ENCODE results near the gene PERM1.
"Not testable (repeated sequence)": the region's sequence is repeated elsewhere in the genome, so short reads cannot be mapped to it uniquely, and the experiment has no call there.

Gene PERM1, protein sequence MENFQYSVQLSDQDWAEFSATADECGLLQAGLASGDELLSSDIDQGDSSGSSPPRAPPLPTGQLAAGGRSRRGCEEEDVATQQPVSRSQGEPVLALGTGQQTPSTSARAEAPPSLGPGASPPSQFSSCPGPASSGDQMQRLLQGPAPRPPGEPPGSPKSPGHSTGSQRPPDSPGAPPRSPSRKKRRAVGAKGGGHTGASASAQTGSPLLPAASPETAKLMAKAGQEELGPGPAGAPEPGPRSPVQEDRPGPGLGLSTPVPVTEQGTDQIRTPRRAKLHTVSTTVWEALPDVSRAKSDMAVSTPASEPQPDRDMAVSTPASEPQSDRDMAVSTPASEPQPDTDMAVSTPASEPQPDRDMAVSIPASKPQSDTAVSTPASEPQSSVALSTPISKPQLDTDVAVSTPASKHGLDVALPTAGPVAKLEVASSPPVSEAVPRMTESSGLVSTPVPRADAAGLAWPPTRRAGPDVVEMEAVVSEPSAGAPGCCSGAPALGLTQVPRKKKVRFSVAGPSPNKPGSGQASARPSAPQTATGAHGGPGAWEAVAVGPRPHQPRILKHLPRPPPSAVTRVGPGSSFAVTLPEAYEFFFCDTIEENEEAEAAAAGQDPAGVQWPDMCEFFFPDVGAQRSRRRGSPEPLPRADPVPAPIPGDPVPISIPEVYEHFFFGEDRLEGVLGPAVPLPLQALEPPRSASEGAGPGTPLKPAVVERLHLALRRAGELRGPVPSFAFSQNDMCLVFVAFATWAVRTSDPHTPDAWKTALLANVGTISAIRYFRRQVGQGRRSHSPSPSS

GRCh38 chr1:981955-982558 lies at the start of gene PERM1:
Gene PERM1, minus strand, starts transcription at chr1:982093. Its CDS starts 1,064 bp downstream, at chr1:981029.
- TF ChIP-seq Cebpa-rat (IDR thresholded peaks at IDR 0.05) = no peak
- H3K36me3 ChIP-seq = no peaks in the 10 kb centered on the region
- H3K4me1 ChIP-seq = peaks cover 13% of the 10 kb centered on the region
- H4K20me1 ChIP-seq = no peaks in the 10 kb centered on the region
- H3K4me3 ChIP-seq = no peak within 1 kb of the TSS
- peaks cover 37% of the 10 kb centered on the region for H3K27me3 ChIP-seq
- H3K27ac ChIP-seq = no peak within 1 kb of the TSS
- H3K9me3 ChIP-seq = no peaks in the 10 kb centered on the region
- peak within 1 kb of the TSS; percentile 70 for H3K4me2 ChIP-seq
- peak within 1 kb of the TSS; percentile 31; the same call in 1 of the 2 replicates for H3K9ac ChIP-seq

- Histone ChIP-seq H3K4me2 (peak overlapping the region; percentile 95), H3K4me1 (peaks cover 67% of the 10 kb centered on the region), H3K9ac (peak overlapping the region; percentile 40; the same call in 1 of the 2 replicates), H4K20me1 (peaks cover 60% of the 10 kb centered on the region), H3K27ac (peak overlapping the region; percentile 64), H3K27me3 (peaks cover 16% of the 10 kb centered on the region)
- not testable (repeated sequence) for H3K9me3 ChIP-seq, H3K36me3 ChIP-seq, H3K4me3 ChIP-seq
These were observed 49.2 kb upstream of the PERM1 start for GRCh38 chr1:1030867-1031658.

DNA sequence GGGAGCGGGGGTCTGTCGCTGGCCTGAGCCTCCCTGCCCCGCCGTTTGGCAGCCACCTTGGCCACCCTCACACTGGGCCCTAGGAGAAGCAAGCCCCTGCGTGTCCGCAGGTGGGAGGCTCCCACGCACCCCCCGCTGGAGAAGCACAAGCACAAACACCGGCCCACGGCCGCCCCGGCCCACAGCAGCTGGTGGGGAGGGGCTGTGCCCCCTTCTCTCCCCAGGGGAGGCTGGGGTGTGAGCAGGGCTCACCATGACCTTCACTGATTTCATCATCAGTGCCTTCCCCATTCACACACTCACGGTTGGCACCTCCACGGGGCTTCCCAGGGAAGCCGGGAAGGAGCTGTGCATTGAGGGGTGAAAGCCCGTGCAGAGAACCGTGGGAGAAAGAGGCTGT lies 45.9 kb upstream of the PERM1 start:
- Histone ChIP-seq H3K4me3 (peak overlapping the region; percentile 36), H3K9me3 (no peaks in the 10 kb centered on the region), H4K20me1 (peaks cover 56% of the 10 kb centered on the region), H3K4me1 (peaks cover 77% of the 10 kb centered on the region), H3K36me3 (peaks cover 5% of the 10 kb centered on the region; the same call in 1 of the 2 replicates), H3K4me2 (peak overlapping the region; percentile 96), H3K27me3 (no peaks in the 10 kb centered on the region), H3K27ac (peak overlapping the region; percentile 66), H3K9ac (peak overlapping the region; percentile 48)
- peak; percentile 58; the same call in 1 of the 2 replicates for TF ChIP-seq Cebpa-rat (IDR thresholded peaks at IDR 0.05)

- Histone ChIP-seq H3K9ac (peak overlapping the region; percentile 48), H3K27ac (peak overlapping the region; percentile 66; the same call in 1 of the 2 replicates), H3K9me3 (no peaks in the 10 kb centered on the region), H3K36me3 (peaks cover 5% of the 10 kb centered on the region; the same call in 1 of the 2 replicates), H3K27me3 (no peaks in the 10 kb centered on the region), H3K4me3 (peak overlapping the region; percentile 36; the same call in 1 of the 2 replicates), H3K4me2 (peak overlapping the region; percentile 96), H4K20me1 (peaks cover 51% of the 10 kb centered on the region), H3K4me1 (peaks cover 77% of the 10 kb centered on the region)
- TF ChIP-seq Cebpa-rat (IDR thresholded peaks at IDR 0.05) = no peak
These were observed 44.9 kb upstream of the PERM1 start for GRCh38 chr1:1026599-1027413.

DNA sequence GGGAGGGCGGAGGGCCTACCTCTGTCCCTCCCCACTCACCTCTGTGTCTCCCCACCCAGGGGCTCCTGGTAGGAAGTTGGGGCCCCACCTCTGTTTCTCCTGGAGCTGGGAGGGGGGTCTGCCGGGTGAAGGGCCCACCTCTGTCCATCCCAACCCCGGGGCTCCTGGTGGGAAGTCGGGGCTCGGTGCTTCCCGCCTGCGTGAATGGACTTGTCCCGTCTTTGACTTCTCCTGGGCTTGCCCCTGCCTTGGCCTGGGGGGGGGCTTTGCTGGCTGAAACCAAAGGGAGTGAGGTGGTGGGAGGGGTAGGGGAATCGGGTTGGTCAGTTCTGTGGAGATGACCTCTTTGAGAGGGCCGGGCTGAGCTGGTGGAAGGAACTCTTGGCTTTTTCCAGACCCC lies 43.8 kb upstream of the PERM1 start:
- peaks cover 52% of the 10 kb centered on the region for H4K20me1 ChIP-seq
- H3K4me2 ChIP-seq = peak overlapping the region; percentile 96
- TF ChIP-seq Cebpa-rat (IDR thresholded peaks at IDR 0.05) = no peak

GRCh38 chr1:1024771-1025699 lies 43.1 kb upstream of the PERM1 start:
- Histone ChIP-seq H3K4me1 (peaks cover 77% of the 10 kb centered on the region), H3K9me3 (no peaks in the 10 kb centered on the region), H3K9ac (no peak overlapping the region), H3K4me3 (no peak overlapping the region), H4K20me1 (peaks cover 52% of the 10 kb centered on the region), H3K36me3 (peaks cover 5% of the 10 kb centered on the region; the same call in 1 of the 2 replicates), H3K4me2 (peak overlapping the region; percentile 99), H3K27me3 (peaks cover 9% of the 10 kb centered on the region), H3K27ac (no peak overlapping the region)
- TF ChIP-seq Cebpa-rat (IDR thresholded peaks at IDR 0.05) = no peak

More for the DNA sequence above, 43.8 kb upstream of the PERM1 start:
- no peak overlapping the region for H3K27ac ChIP-seq
- peaks cover 5% of the 10 kb centered on the region; the same call in 1 of the 2 replicates for H3K36me3 ChIP-seq
- H3K4me1 ChIP-seq = peaks cover 77% of the 10 kb centered on the region
- no peaks in the 10 kb centered on the region for H3K9me3 ChIP-seq
- peaks cover 8% of the 10 kb centered on the region for H3K27me3 ChIP-seq
- no peak overlapping the region for H3K9ac ChIP-seq
- no peak overlapping the region for H3K4me3 ChIP-seq

- peak overlapping the region; percentile 99 for H3K4me2 ChIP-seq
- TF ChIP-seq Cebpa-rat (IDR thresholded peaks at IDR 0.05) = no peak
- peaks cover 52% of the 10 kb centered on the region for H4K20me1 ChIP-seq
- no peak overlapping the region for H3K4me3 ChIP-seq
- H3K9me3 ChIP-seq = no peaks in the 10 kb centered on the region
- peaks cover 9% of the 10 kb centered on the region for H3K27me3 ChIP-seq
- H3K36me3 ChIP-seq = peaks cover 5% of the 10 kb centered on the region; the same call in 1 of the 2 replicates
- no peak overlapping the region for H3K27ac ChIP-seq
- H3K9ac ChIP-seq = no peak overlapping the region
- H3K4me1 ChIP-seq = peaks cover 77% of the 10 kb centered on the region
These were observed 42.4 kb upstream of the PERM1 start for GRCh38 chr1:1024149-1024770.
